Astrocyte (in vitro differentiated cells and primary cell): ENCODE data around the gene CETN3. TPM values are rescaled to one million over a fixed set of nuclear protein-coding genes. Genes with fewer than 3 reads are reported as not detected.

ENCODE experiments used
- DNase-seq: peaks from one replicate; pipeline ENCODE4 v3.0.0-alpha.2; 2010; ENCODE audit warnings: low read depth
- FAIRE-seq: peaks from 2 replicates; lab custom pipeline; 2011; peaks lifted over from hg19 to GRCh38; lab: Jason Lieb, UNC
- H2AFZ ChIP-seq: 2 replicates; pipeline ENCODE4 v1.6.0; 2012; ENCODE audit warnings: low read depth, low read length, inconsistent platforms
- H3K27ac ChIP-seq: 2 replicates; pipeline ENCODE4 v1.5.1; 2011; ENCODE audit warnings: low read depth, low read length, inconsistent platforms
- H3K27me3 ChIP-seq: 2 replicates; pipeline ENCODE4 v1.6.0; 2011; ENCODE audit warnings: low read length, inconsistent platforms; ENCODE audit not compliant: insufficient read depth
- H3K36me3 ChIP-seq: 2 replicates; pipeline ENCODE4 v1.5.1; 2011; ENCODE audit warnings: low read length, inconsistent platforms; ENCODE audit not compliant: insufficient read depth
- H3K4me1 ChIP-seq: 2 replicates; pipeline ENCODE4 v1.5.1; 2011; ENCODE audit warnings: low read length, inconsistent platforms; ENCODE audit not compliant: insufficient read depth
- H3K4me2 ChIP-seq: 2 replicates; pipeline ENCODE4 v1.6.0; 2012; ENCODE audit warnings: low read length, inconsistent platforms
- H3K4me3 ChIP-seq: 2 replicates; pipeline ENCODE4 v1.5.1; 2011; ENCODE audit warnings: low read depth, mild to moderate bottlenecking, low read length, inconsistent platforms; ENCODE audit not compliant: insufficient read depth
- H3K79me2 ChIP-seq: 2 replicates; pipeline ENCODE4 v1.6.0; 2012; ENCODE audit warnings: mild to moderate bottlenecking, low read length, inconsistent platforms; ENCODE audit not compliant: insufficient read depth
- H3K9ac ChIP-seq: 2 replicates; pipeline ENCODE4 v1.6.0; 2012; ENCODE audit warnings: mild to moderate bottlenecking, low read length, inconsistent platforms
- H3K9me3 ChIP-seq: 2 replicates; pipeline ENCODE4 v1.5.1; 2012; ENCODE audit warnings: low read depth, mild to moderate bottlenecking, low read length, inconsistent platforms; ENCODE audit not compliant: insufficient read depth
- H4K20me1 ChIP-seq: 2 replicates; pipeline ENCODE4 v1.6.0; 2012; ENCODE audit warnings: low read length, inconsistent platforms; ENCODE audit not compliant: insufficient read depth
- H3K27ac Mint-ChIP-seq: one replicate; pipeline ENCODE4 v1.8.0; 2021; ENCODE audit warnings: mild to moderate bottlenecking, mixed read lengths; ENCODE audit not compliant: unreplicated experiment
- H3K27me3 Mint-ChIP-seq: one replicate; pipeline ENCODE4 v1.8.0; 2021; ENCODE audit warnings: low read depth, mixed read lengths; ENCODE audit not compliant: unreplicated experiment
- H3K36me3 Mint-ChIP-seq: one replicate; pipeline ENCODE4 v1.8.0; 2021; ENCODE audit warnings: low read depth, mixed read lengths; ENCODE audit not compliant: unreplicated experiment
- H3K4me1 Mint-ChIP-seq: one replicate; pipeline ENCODE4 v1.8.0; 2021; ENCODE audit warnings: low read depth, mixed read lengths; ENCODE audit not compliant: unreplicated experiment
- H3K4me3 Mint-ChIP-seq: one replicate; pipeline ENCODE4 v1.8.0; 2021; ENCODE audit warnings: mild to moderate bottlenecking, moderate library complexity, mixed read lengths; ENCODE audit not compliant: unreplicated experiment
- H3K9me3 Mint-ChIP-seq: one replicate; pipeline ENCODE4 v1.8.0; 2021; ENCODE audit warnings: mild to moderate bottlenecking, mixed read lengths; ENCODE audit not compliant: unreplicated experiment
- CTCF ChIP-seq: IDR thresholded peaks from 2 replicates; pipeline ENCODE4 v1.5.1; 2011; ENCODE audit warnings: low read depth, mild to moderate bottlenecking, inconsistent platforms, low read length, moderate library complexity; ENCODE audit not compliant: insufficient read depth
- EZH2 ChIP-seq: IDR thresholded peaks from 2 replicates; pipeline ENCODE4 v1.6.1; 2012; ENCODE audit warnings: mild to moderate bottlenecking, low read length, inconsistent platforms; ENCODE audit not compliant: insufficient read depth
- total RNA-seq: library from RNA; stranded (reverse); gene quantifications from 2 replicates; pipeline ENCODE4 v1.2.1, GENCODE V29; 2021

The CETN3 gene
- total RNA-seq, 1 donor from 2014 or later, result 18.2 TPM

GRCh38 chr5:90365328-90365727, 44.2 kb downstream of the CETN3 start:
- H3K4me2 ChIP-seq, result no peak overlapping the region
- DNase-seq (no peak), FAIRE-seq (no peak)
- no peak overlapping the region for H3K4me3 Mint-ChIP-seq
- no peaks in the 10 kb centered on the region for H3K27me3 Mint-ChIP-seq
- peaks cover 3% of the 10 kb centered on the region for H3K9me3 Mint-ChIP-seq
- no peak overlapping the region for H3K9ac ChIP-seq
- H3K27ac Mint-ChIP-seq, result no peak overlapping the region
- H3K27ac ChIP-seq, result no peak overlapping the region
- no peaks in the 10 kb centered on the region for H3K79me2 ChIP-seq
- no peaks in the 10 kb centered on the region for H3K9me3 ChIP-seq
- H3K4me1 ChIP-seq, result no peaks in the 10 kb centered on the region
- no peak overlapping the region for H2AFZ ChIP-seq
- no peaks in the 10 kb centered on the region for H3K36me3 Mint-ChIP-seq
- H3K27me3 ChIP-seq, result no peaks in the 10 kb centered on the region
- no peak overlapping the region for H3K4me3 ChIP-seq
- H3K36me3 ChIP-seq, result no peaks in the 10 kb centered on the region
- no peaks in the 10 kb centered on the region for H3K4me1 Mint-ChIP-seq
- H4K20me1 ChIP-seq, result no peaks in the 10 kb centered on the region
- TF ChIP-seq CTCF (no peak), EZH2 (no peak)

DNA sequence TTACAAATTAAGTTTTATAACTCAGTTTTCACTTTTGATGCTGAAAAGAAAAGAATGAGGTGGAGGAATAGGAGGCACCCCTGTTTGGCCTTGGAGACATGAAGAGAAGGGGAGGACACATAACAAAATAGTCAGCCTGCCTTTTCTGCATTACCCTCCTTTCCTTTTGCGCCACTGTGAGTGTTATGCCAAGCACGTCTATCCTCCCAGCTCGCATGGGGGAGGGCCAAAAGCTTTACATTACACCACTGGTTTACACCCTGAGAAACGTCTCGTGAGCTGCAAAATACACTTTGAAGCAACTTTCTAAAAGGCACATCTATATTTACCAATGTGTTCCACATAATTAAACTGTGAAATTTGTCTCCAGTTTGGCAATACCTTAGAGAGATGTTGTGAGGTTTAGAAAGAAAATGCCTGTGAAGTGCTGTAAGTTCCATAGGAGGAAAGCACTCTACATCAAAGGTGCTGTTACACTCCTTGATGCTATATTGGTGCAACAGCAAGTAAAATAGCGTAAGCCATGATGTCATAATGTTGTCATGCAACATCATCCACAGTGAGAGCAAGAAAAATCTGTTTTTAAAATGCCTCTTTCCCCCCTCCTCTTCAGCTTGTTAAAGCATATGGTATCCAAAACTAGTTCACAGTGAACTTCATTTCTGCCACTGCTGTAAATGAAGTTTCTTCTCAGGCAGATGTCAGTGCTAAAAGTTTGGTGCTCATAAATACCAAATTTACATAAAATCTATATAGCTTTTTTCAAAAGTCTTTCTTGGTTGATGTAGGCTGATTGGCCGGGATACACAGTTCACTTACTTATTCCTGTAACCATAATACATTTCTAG, 50.3 kb downstream of the CETN3 start:
- H3K9me3 Mint-ChIP-seq, result no peaks in the 10 kb centered on the region
- H3K4me3 ChIP-seq, result no peak overlapping the region
- no peaks in the 10 kb centered on the region for H3K79me2 ChIP-seq
- no peak overlapping the region for H3K27ac ChIP-seq
- H2AFZ ChIP-seq, result no peak overlapping the region
- H3K9ac ChIP-seq, result no peak overlapping the region
- no peak overlapping the region for H3K4me2 ChIP-seq
- H3K4me1 Mint-ChIP-seq, result no peaks in the 10 kb centered on the region
- FAIRE-seq, result no peak
- TF ChIP-seq EZH2, result no peak
- TF ChIP-seq CTCF, result no peak
- DNase-seq, result no peak
- no peaks in the 10 kb centered on the region for H3K4me1 ChIP-seq
- H3K9me3 ChIP-seq, result no peaks in the 10 kb centered on the region
- H4K20me1 ChIP-seq, result no peaks in the 10 kb centered on the region
- no peaks in the 10 kb centered on the region for H3K27me3 Mint-ChIP-seq
- H3K4me3 Mint-ChIP-seq, result no peak overlapping the region
- no peaks in the 10 kb centered on the region for H3K36me3 ChIP-seq
- H3K27me3 ChIP-seq, result no peaks in the 10 kb centered on the region
- H3K36me3 Mint-ChIP-seq, result no peaks in the 10 kb centered on the region
- H3K27ac Mint-ChIP-seq, result no peak overlapping the region

DNA sequence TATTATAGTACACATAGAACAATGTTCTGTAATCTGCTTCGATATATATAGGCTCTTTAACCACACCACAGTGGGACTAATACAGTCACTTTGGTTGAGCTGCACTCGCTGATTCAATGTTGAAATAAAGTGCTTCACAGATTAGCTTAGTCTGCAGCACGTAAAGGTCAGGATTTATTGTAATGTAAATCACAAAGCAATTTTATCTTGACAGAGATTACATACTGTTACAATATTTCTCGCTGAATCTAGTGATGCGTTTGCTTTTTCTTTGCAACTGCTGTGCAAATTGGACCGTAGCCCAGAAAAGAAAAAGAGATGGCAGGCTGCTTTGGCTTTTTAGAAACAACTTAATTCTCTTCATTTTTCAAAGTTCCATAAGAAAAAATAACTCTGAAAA, 52.9 kb downstream of the CETN3 start:
- no peak overlapping the region for H3K9ac ChIP-seq

More for the DNA sequence above, 52.9 kb downstream of the CETN3 start:
- no peaks in the 10 kb centered on the region for H3K79me2 ChIP-seq
- H3K9me3 Mint-ChIP-seq, result no peaks in the 10 kb centered on the region
- no peaks in the 10 kb centered on the region for H3K9me3 ChIP-seq
- H3K27ac ChIP-seq, result no peak overlapping the region
- H3K4me3 Mint-ChIP-seq, result no peak overlapping the region
- no peaks in the 10 kb centered on the region for H3K4me1 ChIP-seq
- H3K4me1 Mint-ChIP-seq, result no peaks in the 10 kb centered on the region
- H3K36me3 ChIP-seq, result no peaks in the 10 kb centered on the region
- TF ChIP-seq EZH2 (no peak), CTCF (no peak)
- H3K4me2 ChIP-seq, result no peak overlapping the region
- no peak for FAIRE-seq
- H3K27me3 Mint-ChIP-seq, result no peaks in the 10 kb centered on the region
- no peak overlapping the region for H3K4me3 ChIP-seq
- peak overlapping the region; percentile 7 for H2AFZ ChIP-seq
- no peaks in the 10 kb centered on the region for H3K27me3 ChIP-seq
- H3K36me3 Mint-ChIP-seq, result no peaks in the 10 kb centered on the region
- H4K20me1 ChIP-seq, result no peaks in the 10 kb centered on the region
- DNase-seq, result peak; percentile 22
- no peak overlapping the region for H3K27ac Mint-ChIP-seq
